HG03575 (cell line): ENCODE data around the gene KCNMB1.

Experiments
- ATAC-seq: cut with Tn5 transposase; IDR thresholded peaks from one replicate; pipeline ENCODE4 v1.9.1; 2021; ENCODE audit not compliant: unreplicated experiment, insufficient number of reproducible peaks, low FRiP score; ENCODE audit errors: extremely low read depth

Gene KCNMB1

DNA sequence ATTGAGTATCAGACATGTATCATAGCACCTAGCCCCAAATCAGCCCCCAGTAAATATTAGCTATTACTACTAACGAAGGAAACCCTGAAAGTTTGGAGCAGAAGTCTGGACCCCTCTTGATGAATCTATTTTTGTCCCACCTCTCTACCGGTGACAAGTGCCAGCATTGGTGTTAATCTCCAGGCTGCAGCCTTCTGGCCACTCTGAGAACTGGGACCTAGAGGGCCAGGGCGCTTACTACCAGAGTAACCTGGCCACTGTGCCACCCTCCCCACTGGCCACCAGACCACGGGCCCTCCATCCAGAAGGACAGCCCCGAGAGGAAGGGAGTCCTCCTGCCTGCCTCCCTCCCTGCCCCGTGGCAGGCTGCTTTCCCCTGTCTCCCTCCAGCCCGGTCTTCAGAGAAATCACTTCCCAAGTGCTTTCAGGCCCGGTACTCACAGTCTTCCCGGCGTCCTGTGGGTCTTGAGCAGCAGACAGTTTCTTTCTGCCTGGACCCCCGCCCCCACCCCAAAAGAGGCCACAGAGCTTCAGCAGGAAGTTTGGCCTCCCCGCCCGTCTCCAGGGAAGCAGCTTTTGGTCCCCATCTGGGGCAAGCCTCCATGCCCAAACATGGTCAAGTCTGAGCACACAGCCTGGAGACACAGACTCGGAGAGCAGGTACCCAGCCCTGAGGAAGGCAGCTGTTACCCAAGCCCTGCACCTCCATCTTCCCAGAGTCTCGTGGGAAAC, at the start of gene KCNMB1:
TSS of gene KCNMB1 (minus strand) at position 550 of the 732 bp plus-strand sequence. CDS start 3,920 bp downstream, outside the sequence.
- ATAC-seq: no peak

DNA sequence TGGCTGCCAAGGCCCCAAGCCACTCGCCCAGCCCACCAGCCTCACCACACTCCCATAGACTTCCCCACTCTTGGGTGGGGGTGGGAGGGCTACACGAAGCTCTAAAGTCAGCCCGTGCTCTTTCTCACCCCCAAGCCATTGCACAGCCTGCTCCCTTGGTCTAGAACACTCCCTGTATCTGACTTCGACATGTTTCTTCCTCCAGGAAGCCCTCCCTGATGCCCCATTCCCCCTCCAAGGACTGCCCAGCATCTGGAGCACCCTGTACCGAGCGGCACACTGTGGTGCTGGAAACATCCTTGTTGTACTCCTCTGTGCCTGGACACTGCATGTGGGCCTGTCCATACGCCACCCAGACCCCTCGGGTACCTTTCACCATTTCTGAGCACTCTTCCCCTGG, 49.4 kb upstream of the KCNMB1 start:
- no peak for ATAC-seq

GRCh38 chr5:170437621-170438375, 48.6 kb upstream of the KCNMB1 start:
- ATAC-seq: no peak

DNA sequence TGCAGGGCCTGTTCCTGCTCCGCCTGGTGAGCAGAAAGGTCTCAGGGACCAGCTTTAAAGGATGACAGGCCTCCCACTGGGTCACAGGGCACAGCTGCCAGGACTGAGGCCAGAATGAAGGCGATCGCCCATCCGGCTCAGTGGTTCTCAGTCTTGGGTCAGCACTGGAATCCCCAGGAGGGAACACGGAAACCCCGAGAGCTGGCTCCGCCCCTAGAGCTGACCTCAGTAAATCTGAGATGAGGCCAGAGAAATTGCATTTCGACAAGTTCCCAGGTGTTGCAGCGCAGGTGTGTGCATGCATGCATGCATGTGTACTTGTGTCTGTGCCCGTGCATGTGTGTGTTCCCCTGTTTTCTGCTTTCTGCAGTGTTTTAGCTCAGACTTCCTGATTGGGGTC, 47.2 kb upstream of the KCNMB1 start:
- ATAC-seq: no peak

DNA sequence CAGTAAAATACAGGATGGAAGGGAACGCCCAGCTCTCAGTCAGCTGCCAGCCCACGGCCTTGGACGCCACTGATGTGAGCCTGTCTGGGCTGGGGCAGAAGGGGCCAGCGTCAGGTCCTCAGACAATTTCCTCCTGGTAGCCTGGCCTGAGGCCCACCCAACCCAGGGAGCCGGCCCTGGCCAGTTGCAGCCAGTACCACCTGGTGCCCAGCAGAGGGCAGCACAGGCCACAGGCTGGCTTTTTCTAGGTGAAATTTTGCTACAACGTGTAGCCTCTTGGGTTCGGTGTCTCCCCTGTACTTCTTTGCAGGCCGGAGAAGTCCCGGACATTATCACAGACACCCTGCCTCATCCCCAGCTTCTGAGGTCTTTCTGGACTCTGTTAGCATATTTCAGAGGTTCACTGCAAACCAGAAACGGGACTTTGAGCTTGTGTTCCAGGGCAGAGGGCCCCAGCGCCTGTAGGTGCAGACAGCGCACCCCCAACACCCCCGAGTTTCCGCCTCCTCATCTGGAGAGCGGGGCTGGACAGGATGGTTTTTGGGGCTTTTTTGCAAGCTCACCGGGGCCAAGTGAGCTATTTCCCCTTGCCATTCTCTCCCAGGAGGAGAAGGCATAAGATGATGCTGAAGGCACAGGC, 45.9 kb upstream of the KCNMB1 start:
- no peak for ATAC-seq

DNA sequence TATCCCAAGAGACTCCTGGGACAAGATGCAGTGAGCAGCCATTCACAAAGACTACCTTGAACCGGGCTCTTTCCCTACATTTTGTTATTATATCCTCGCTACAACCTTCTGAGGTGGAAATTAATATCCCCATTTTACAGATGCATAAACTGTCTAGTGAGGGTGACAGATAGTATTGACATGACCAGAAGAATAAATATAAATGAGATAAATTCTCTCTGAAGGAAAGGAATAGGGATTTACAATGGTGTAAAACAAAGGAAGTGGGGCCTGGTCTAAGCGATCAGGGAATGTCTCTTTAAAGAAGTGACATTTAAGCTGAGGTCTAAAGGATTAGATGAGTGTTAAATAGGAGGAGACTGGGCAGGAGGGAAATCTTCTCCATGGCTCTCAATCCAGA, 43.5 kb upstream of the KCNMB1 start:
- ATAC-seq: no peak

GRCh38 chr5:170431571-170431970, 42.4 kb upstream of the KCNMB1 start:
- no peak for ATAC-seq

DNA sequence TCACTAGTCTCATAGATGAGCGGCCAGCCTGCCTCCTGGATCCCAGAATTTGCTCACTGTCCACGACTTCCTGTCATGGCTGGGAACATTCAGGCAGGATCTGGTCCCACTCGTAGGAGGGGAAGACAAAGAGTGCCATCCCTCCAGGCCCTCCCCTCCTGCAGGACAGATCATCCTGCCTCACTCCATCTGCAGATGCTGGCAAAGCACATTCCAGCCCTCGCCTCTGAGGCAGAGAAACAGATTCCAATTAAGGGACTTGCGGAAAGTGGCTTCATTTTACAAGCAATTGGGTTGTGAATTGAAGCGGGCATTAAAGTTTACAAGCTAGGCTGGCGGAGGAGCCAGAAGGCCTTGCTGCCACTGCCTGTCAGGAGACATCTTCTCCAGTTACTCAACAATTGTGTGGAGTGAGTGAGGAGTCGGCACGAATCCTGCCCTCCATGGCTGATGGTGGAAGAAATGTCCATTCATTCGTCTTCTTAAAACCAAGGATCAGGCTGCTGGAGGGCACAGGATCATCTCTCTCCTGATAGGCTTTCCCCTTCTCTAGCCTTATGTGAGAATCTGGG, 41.8 kb upstream of the KCNMB1 start:
- no peak for ATAC-seq

DNA sequence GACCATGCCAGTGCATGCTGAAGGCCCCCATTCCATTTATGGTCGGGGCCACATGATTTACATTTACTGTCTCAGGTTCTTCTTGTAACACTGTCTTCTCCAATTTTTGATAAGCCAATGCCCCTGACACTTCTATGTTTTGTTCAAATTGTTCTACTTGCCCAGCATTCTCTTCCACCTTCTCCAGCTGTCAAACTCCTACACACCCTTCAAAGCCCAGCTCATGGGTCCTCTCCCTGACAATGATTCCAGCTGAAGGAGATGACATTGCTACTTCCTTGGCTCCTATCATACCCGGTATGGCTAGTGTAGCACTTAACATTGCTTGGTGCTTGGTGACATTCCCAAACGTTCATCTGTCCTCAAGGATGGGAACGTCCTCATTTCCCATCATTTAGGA, 41.1 kb upstream of the KCNMB1 start:
- ATAC-seq: no peak

GRCh38 chr5:170429014-170429413, 39.8 kb upstream of the KCNMB1 start:
- no peak for ATAC-seq

- ATAC-seq: no peak
Measured at GRCh38 chr5:170427672-170428236, 38.6 kb upstream of the KCNMB1 start.

DNA sequence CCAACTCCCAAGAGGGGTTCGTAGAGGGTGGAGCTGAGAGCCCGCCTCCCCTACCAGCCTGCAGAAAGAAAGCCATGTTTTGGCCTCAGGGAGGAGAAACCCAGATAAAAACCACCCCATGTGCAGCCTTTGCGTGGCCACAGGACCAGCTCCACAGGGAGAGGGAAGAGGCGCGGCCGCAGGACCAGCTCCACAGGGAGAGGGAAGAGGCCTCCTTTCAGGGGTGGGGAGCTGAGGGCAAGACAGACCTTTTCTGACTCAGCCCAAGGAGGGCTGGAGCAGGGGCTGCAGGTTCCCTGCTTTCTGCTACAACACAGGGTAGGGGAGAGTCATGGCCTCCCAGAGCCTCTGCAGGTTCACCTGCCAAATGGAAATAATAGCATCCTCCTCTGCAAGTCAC, 37.6 kb upstream of the KCNMB1 start:
- ATAC-seq: no peak

- ATAC-seq: no peak
Measured at GRCh38 chr5:170426149-170426767, 37.1 kb upstream of the KCNMB1 start.

DNA sequence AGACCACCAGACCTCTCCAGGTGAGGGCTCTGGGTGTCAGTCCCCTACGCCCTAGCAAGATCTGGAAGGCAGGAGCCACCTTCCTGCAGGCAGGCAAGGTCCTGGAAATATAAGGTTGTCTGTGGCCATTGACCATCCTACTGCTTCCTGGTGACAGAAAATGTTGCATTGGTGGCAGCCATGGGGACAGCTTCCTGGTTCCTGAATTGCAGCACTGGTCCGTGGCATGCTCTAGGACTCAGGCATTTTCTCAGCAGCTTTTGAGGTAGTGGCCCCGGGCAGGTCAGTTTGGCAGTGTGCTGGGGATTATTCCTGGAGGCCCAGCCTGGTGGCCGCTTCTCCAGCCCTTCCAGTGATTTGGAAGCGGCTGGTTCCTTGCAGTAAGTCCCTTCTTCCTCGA, 36.6 kb upstream of the KCNMB1 start:
- no peak for ATAC-seq

DNA sequence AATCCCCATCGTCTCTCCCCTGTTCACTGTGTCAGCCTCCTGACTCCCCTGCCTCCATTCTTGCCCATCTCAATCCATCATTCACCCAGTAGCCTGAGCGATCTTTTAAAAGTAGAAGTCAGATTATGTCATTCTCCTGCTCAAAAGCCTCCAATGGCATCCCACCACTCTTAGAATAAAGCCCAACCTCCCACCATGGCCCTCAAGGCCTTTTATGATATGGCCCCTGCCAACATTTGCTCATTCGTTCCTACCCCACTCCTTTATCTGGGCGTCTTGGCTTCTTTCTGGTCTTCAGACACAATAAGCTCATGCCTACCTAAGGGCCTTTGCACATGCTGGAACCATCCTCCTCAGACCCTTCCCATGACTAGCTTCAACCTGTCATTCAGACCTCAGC, 35.5 kb upstream of the KCNMB1 start:
- no peak for ATAC-seq

GRCh38 chr5:170423692-170424091, 34.5 kb upstream of the KCNMB1 start:
- no peak for ATAC-seq

DNA sequence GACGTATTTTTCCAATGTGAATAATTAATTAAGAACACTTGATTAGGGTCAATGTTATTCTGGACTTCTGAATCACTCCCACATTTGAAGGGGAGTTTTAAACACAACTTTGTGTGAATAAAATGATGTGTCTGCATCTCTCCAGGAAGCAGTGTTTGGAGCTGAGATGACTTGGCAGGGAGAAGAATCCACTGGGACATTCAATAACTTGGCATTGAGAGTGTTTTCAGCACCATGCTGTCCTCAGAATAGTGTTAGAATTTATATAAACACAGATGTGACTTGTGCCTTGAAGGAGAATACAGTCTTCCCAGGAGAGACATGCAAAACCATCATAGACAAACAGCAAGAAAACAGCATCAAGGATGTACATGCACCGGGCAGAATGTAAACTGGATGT, 32.7 kb upstream of the KCNMB1 start:
- no peak for ATAC-seq

DNA sequence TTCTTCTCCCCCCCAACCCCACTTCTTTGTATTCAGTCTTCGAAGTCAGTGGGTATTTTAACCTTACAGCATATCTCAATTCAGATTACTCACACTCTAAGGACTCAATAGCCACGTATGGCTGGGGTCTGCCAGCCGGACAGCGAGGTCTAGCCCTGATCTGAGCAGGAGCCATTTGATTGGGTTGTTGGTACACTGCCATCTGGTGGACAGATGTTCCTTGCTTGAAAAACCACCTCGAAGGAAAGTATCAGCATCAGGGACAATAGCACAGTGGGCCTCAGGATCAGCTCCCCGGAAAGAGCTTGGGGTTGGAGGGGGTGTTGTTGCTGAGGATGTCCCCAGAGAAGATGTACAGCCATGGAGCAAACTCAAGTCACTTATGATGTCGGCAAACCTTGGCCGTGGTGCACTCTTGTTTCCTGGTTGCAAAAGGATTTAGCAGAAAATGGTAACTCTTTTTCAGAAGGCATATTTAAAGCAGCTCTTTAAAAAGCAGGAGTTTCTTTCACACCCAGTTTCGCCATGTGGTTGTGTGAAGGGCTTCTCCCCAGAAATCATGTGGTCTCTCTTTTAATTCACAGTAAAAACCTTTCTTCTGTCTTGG, 31.7 kb upstream of the KCNMB1 start:
- no peak for ATAC-seq

- no peak for ATAC-seq
Measured at GRCh38 chr5:170419643-170420042, 30.5 kb upstream of the KCNMB1 start.
